Upper lobe of left lung (tissue), 6 donors: ENCODE data around the gene CCDC12. TPM values are rescaled to one million over a fixed set of nuclear protein-coding genes. Genes with fewer than 3 reads are reported as not detected.

ENCODE experiments used
- ATAC-seq, 2 donors: fragments of 200-7000 bp; cut with Tn5 transposase; one replicate each; pipeline ENCODE4 v1.9.1; 2022; ENCODE audit warnings: mild to moderate bottlenecking in 2 of 2, moderate library complexity in 2 of 2; ENCODE audit not compliant: low FRiP score in 2 of 2
- DNase-seq, 2 donors: peaks; one replicate each; pipeline ENCODE4 v3.0.0-alpha.2; 2019 to 2020
- H3K27ac ChIP-seq, 4 donors: fragments of 200-600 bp; sonication (generic); one replicate each; pipeline ENCODE4 v1.5.1; 2016 to 2019
- H3K27me3 ChIP-seq, 4 donors: fragments of 200-600 bp; sonication (generic); one replicate each; pipeline ENCODE4 v1.5.1; 2017 to 2019
- H3K36me3 ChIP-seq, 4 donors: fragments of 200-600 bp; sonication (generic); one replicate each; pipeline ENCODE4 v1.5.1; 2016 to 2019
- H3K4me1 ChIP-seq, 4 donors: fragments of 200-600 bp; sonication (generic); one replicate each; pipeline ENCODE4 v1.5.1; 2018 to 2019
- H3K4me3 ChIP-seq, 4 donors: fragments of 200-600 bp; sonication (generic); one replicate each; pipeline ENCODE4 v1.5.1; 2017 to 2019; ENCODE audit warnings: mild to moderate bottlenecking in 2 of 4, moderate library complexity in 1 of 4
- H3K9me3 ChIP-seq, 4 donors: fragments of 200-600 bp; sonication (generic); one replicate each; pipeline ENCODE4 v1.5.1; 2018 to 2019
- CTCF ChIP-seq, 6 experiments: fragments of 450-650 bp in 4 of 6; fragments of 200-600 bp in 2 of 6; sonication (generic) in 2 of 6; IDR thresholded peaks; one replicate each; pipeline ENCODE4 v1.5.1; 2016 to 2019; ENCODE audit warnings: antibody characterized with exemption in 6 of 6
- EP300 ChIP-seq, 4 donors: sonication (generic); formaldehyde crosslinking; IDR thresholded peaks; one replicate each; pipeline ENCODE4 v1.5.1; 2017; ENCODE audit warnings: antibody characterized with exemption in 4 of 4, control low read depth in 2 of 4
- POLR2A ChIP-seq, 4 donors: fragments of 450-650 bp; IDR thresholded peaks; one replicate each; pipeline ENCODE4 v1.5.1; 2016 to 2017; ENCODE audit warnings: antibody characterized with exemption in 4 of 4, mild to moderate bottlenecking in 2 of 4
- POLR2AphosphoS5 ChIP-seq, 2 donors: sonication (generic); formaldehyde crosslinking; IDR thresholded peaks; one replicate each; pipeline ENCODE4 v1.5.1; 2017; ENCODE audit warnings: antibody characterized with exemption in 2 of 2
- WGBS, 2 donors: methylation state at CpG; one replicate each; pipeline ENCODE4 v1.1.5; 2017 to 2018; 5-methylcytosine and 5-hydroxymethylcytosine counted together
- total RNA-seq, 6 donors: library from RNA; depleted of rRNA in 4 of 6; stranded (reverse); fragments of >200 nt in 4 of 6; gene quantifications; one replicate each; pipeline versions ENCODE4 v1.1.0 to v1.2.1, GENCODE V29; 2016 to 2021
- donor health status: DM: no; HTN: no; CAD: no; lungs with moderate emphysema.
- donor health status: DM: no; HTN: yes; CAD: no; lungs with severe emphysema.

Gene CCDC12
- total RNA-seq, 6 donors from 2014 or later = 42.3 to 93.2 (median 69.8) TPM

GRCh38 chr3:46898321-46899150 is 78.0 kb downstream of the CCDC12 start:
- Histone ChIP-seq H3K36me3 (no peaks in the 10 kb centered on the region), H3K4me3 (peak overlapping the region in 1 of 4 donors; percentile 12), H3K4me1 (peaks cover 16 to 22% (median 19%) of the 10 kb centered on the region in 4 donors), H3K27me3 (peaks cover 0 to 11% (median 4%) of the 10 kb centered on the region in 4 donors), H3K9me3 (no peaks in the 10 kb centered on the region), H3K27ac (no peak overlapping the region)
- 37 to 39% methylated on average over 23 to 34 of the region's 71 CpGs for WGBS, 2 donors
- DNase-seq = peak in 1 of 2 donors; percentile 88
- no peak for TF ChIP-seq POLR2AphosphoS5 (IDR thresholded peaks at IDR 0.05)
- TF ChIP-seq CTCF (IDR thresholded peaks at IDR 0.05) = no peak
- TF ChIP-seq EP300 (IDR thresholded peaks at IDR 0.05) = no peak
- no peak for TF ChIP-seq POLR2A (IDR thresholded peaks at IDR 0.05)
- no peak for ATAC-seq

- DNase-seq (peak in 1 of 2 donors; percentile 44), ATAC-seq (no peak)
- Histone ChIP-seq H3K27me3 (peaks cover 0 to 11% (median 4%) of the 10 kb centered on the region in 4 donors), H3K9me3 (no peaks in the 10 kb centered on the region), H3K4me1 (peaks cover 17 to 24% (median 22%) of the 10 kb centered on the region in 4 donors), H3K27ac (no peak overlapping the region), H3K4me3 (no peak overlapping the region), H3K36me3 (no peaks in the 10 kb centered on the region)
- TF ChIP-seq POLR2A (IDR thresholded peaks at IDR 0.05) (no peak), CTCF (IDR thresholded peaks at IDR 0.05) (no peak), EP300 (IDR thresholded peaks at IDR 0.05) (no peak), POLR2AphosphoS5 (IDR thresholded peaks at IDR 0.05) (no peak)
- 75 to 76% methylated on average over 13 to 15 of the region's 15 CpGs for WGBS, 2 donors
Observed at GRCh38 chr3:46897829-46898320, 78.7 kb downstream of the CCDC12 start.

- ATAC-seq = no peak
- H3K27me3 ChIP-seq = peaks cover 0 to 11% (median 4%) of the 10 kb centered on the region in 4 donors
Observed at GRCh38 chr3:46897031-46897430, 79.5 kb downstream of the CCDC12 start.

GRCh38 chr3:46896386-46896785 is 80.2 kb downstream of the CCDC12 start:
- H3K27me3 ChIP-seq = peaks cover 0 to 11% (median 4%) of the 10 kb centered on the region in 4 donors
- WGBS, 2 donors = 76 to 88% methylated on average over 3 to 5 of the region's 5 CpGs
- ATAC-seq = no peak

More at GRCh38 chr3:46897031-46897430, 79.5 kb downstream of the CCDC12 start:
- H3K27ac ChIP-seq = no peak overlapping the region
- peaks cover 23 to 33% (median 30%) of the 10 kb centered on the region in 4 donors for H3K4me1 ChIP-seq
- TF ChIP-seq POLR2AphosphoS5 (IDR thresholded peaks at IDR 0.05) (no peak), CTCF (IDR thresholded peaks at IDR 0.05) (no peak), EP300 (IDR thresholded peaks at IDR 0.05) (no peak), POLR2A (IDR thresholded peaks at IDR 0.05) (no peak)
- H3K36me3 ChIP-seq = no peaks in the 10 kb centered on the region
- H3K4me3 ChIP-seq = no peak overlapping the region
- WGBS, 2 donors = 83 to 96% methylated on average over 2 of the region's 2 CpGs
- DNase-seq = no peak
- H3K9me3 ChIP-seq = no peaks in the 10 kb centered on the region

More at GRCh38 chr3:46896386-46896785, 80.2 kb downstream of the CCDC12 start:
- Histone ChIP-seq H3K36me3 (no peaks in the 10 kb centered on the region), H3K27ac (no peak overlapping the region), H3K4me1 (peaks cover 29 to 37% (median 36%) of the 10 kb centered on the region in 4 donors), H3K9me3 (no peaks in the 10 kb centered on the region), H3K4me3 (no peak overlapping the region)
- DNase-seq = peak in 1 of 2 donors; percentile 55
- no peak for TF ChIP-seq POLR2A (IDR thresholded peaks at IDR 0.05)
- TF ChIP-seq POLR2AphosphoS5 (IDR thresholded peaks at IDR 0.05) = no peak
- TF ChIP-seq CTCF (IDR thresholded peaks at IDR 0.05) = no peak
- no peak for TF ChIP-seq EP300 (IDR thresholded peaks at IDR 0.05)
